ENCODE data around the gene KANK4. TPM values are rescaled to one million over a fixed set of nuclear protein-coding genes. Genes with fewer than 3 reads are reported as not detected.

KANK4 gene
- total RNA-seq, result not detected in 2 replicates

DNA sequence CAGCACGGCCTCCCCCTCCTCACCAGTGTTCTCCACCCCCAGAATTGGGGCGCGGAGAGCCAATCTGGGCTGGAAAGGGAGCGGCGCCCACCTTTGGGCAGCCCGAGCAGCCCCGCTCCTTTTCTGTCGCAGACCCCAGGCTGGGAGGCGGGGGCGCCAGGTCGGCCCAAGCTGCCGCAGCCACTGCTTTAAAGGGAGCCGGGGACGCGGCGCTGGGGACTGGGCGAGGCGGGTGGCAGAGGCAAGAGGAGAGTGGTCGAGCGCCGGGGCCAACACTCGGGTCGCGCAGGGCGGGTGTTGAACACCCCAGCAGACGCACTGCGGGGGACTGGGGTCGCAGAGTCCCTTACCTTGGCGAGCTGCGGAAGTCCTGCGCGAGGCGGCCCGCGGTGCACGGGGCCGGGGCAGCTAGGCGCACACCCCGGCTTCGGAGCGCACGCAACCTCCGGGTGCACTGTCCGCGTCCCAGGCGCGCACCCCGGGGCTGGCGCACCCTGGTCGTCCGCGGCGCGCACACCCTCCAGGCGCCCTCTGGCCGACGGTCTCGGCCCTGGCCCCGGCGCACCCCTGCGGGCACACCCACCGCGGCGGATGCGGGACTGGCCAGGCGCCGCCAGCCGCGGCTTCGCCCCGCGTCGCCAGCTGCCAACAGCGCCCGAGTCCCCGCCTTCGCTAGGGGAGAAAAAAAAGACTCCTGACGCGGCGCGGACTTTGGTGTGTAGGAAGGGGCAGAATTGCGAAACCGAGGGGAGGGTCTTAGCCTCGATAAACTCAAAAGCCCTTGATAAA, at the start of gene KANK4:
Gene KANK4 (minus strand): TSS at position 679 of the 789 bp plus-strand sequence. CDS start 37,870 bp downstream, outside the sequence.

DNA sequence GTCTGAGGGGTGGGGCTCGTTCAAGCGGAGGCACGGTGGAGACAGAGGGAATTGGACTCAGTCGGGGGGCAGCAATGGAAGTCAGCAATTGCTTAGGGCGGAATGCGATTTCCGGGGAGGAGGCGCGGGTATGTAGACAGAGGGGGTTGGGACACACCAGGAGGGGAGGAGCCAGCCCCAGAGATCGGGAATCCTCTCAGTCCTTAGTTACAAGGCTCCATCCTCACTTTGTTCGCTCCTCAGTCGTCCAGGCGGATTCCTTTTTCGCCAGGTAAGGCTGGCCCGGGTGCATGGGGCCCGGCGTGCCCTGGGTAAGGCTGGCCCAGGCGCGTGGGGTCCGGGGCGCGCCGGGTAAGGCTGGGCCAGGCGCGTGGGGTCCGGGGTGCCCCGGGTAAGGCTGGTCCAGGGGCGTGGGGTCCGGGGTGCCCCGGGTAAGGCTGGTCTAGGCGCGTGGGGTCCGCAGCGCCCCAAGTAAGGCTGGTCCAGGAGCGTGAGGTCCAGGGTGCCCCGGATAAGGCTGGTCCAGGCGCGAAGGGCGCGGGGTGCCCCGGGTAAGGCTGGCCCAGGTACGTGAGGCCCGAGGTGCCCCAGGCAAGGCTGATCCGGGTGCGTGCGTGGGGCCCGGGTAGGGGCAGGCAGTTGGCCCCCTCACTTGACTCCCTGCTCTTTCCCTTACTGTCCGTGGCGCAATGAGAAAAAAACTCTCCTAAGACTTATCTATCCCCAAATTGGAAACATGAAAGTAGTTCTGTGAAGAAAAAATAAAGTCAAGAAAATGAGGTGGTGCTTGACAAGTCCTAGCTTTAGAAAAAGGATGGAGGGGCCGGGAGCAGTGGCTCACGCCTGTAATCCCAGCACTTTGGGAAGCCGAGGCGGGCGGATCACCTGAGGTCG, 124.3 kb downstream of the KANK4 start, which contains the start of gene L1TD1:
Gene L1TD1 (plus strand): TSS at position 199 of the 894 bp plus-strand sequence. CDS start 11,780 bp downstream, outside the sequence.

Other genes starting within 250 kb of the KANK4 start
- gene L1TD1, start 124.6 kb downstream of the KANK4 start, total RNA-seq, result not detected in 2 replicates
- gene USP1, start 117.6 kb upstream of the KANK4 start, total RNA-seq, result 24.9 and 30.3 TPM in 2 replicates